Heart left ventricle (tissue), 16 donors: Measurements from ENCODE around the gene EPHA8. TPM values are rescaled to one million over a fixed set of nuclear protein-coding genes. Genes with fewer than 3 reads are reported as not detected.

Experiments used
- ATAC-seq, 4 donors: fragments of 200-7000 bp; cut with Tn5 transposase; one replicate each; pipeline ENCODE4 v1.9.1; 2020 to 2022; ENCODE audit warnings: moderate library complexity in 4 of 4, mild to moderate bottlenecking in 3 of 4, moderate number of reproducible peaks in 1 of 4
- DNase-seq, 5 donors: peaks; one replicate each; pipeline ENCODE4 v3.0.0-alpha.2; 2020
- H3K27ac ChIP-seq, 12 donors: fragments of 200-600 bp; sonication (generic) in 4 of 12; one replicate each; pipeline versions ENCODE4 v1.5.0 to v1.8.0; 2016 to 2022; ENCODE audit warnings: mild to moderate bottlenecking in 2 of 12
- H3K27me3 ChIP-seq, 9 donors: fragments of 200-600 bp; sonication (generic) in 2 of 9; one replicate each; pipeline versions ENCODE4 v1.5.1 to v1.8.0; 2016 to 2022; ENCODE audit warnings: mild to moderate bottlenecking in 3 of 9
- H3K36me3 ChIP-seq, 9 donors: fragments of 200-600 bp; sonication (generic) in 2 of 9; one replicate each; pipeline versions ENCODE4 v1.5.0 to v1.8.0; 2018 to 2022; ENCODE audit warnings: mild to moderate bottlenecking in 2 of 9
- H3K4me1 ChIP-seq, 12 donors: fragments of 200-600 bp; sonication (generic) in 4 of 12; one replicate each; pipeline versions ENCODE4 v1.5.0 to v1.8.0; 2016 to 2022; ENCODE audit warnings: mild to moderate bottlenecking in 3 of 12
- H3K4me3 ChIP-seq, 12 donors: fragments of 200-600 bp; sonication (generic) in 4 of 12; one replicate each; pipeline versions ENCODE4 v1.5.0 to v1.8.0; 2017 to 2022; ENCODE audit warnings: mild to moderate bottlenecking in 9 of 12, moderate library complexity in 4 of 12
- H3K9me3 ChIP-seq, 12 donors: fragments of 200-600 bp; sonication (generic) in 4 of 12; one replicate each; pipeline versions ENCODE4 v1.5.0 to v1.8.0; 2016 to 2022; ENCODE audit warnings: mild to moderate bottlenecking in 1 of 12
- POLR2A ChIP-seq, 2 donors: fragments of 450-650 bp; IDR thresholded peaks; one replicate each; pipeline ENCODE4 v1.6.1; 2017; ENCODE audit warnings: antibody characterized with exemption in 2 of 2, mild to moderate bottlenecking in 2 of 2, moderate library complexity in 2 of 2
- WGBS, 4 donors: extraction: QIAGEN DNeasy Blood & Tissue Kit in 2 of 4; methylation state at CpG; one replicate each; pipeline versions ENCODE4 v1.1.5 to v1.1.7; 2013 to 2018; 5-methylcytosine and 5-hydroxymethylcytosine counted together
- intact Hi-C, 10 donors: fragments of 100-400 bp; cut with DNase I; formaldehyde crosslinking; loops; one replicate each; pipeline versions ENCODE4 v1.11.1 to v1.14.2; 2022
- polyA plus RNA-seq, 2 donors: library from polyadenylated mRNA; stranded (reverse); fragments of 200-250 nt; gene quantifications; one replicate each; pipeline ENCODE4 v1.2.3, GENCODE V29; 2013
- total RNA-seq, 9 donors: library from RNA; depleted of rRNA in 2 of 9; stranded (reverse); fragments of >200 nt in 2 of 9; fragmentation: NEBNext Ultra II Directional in 3 of 9; extraction: Animal tissue kit (Norgen Biotek cat#: 25700) in 3 of 9; gene quantifications; one replicate each; pipeline versions ENCODE4 v1.1.0 to v1.2.4, GENCODE V29; 2016 to 2023
- TF ChIP-seq, protein P1 (sequence below), 12 donors: fragments of 200-600 bp; sonication (generic) in 4 of 12; IDR thresholded peaks; one replicate each; pipeline versions ENCODE4 v1.5.0 to v1.8.0; 2018 to 2022; ENCODE audit warnings: antibody characterized with exemption in 12 of 12, mild to moderate bottlenecking in 5 of 12
- donor health status: ischemic (EF 13 %, LVEDD 7.1; RV severe dilation, severe dysfunction).
- donor health status: healthy with polysubstance abuse.
- donor health status: DM: no; HTN: yes; CAD: no.
- donor health status: DM: no; HTN: no; CAD: no.
- donor health status: ischemic (EF 25% LVEDD 6.9; RV normal size, moderate dysfunction).
- donor health status: ischemic (EF 25% LVEDD 5.7; RV mildly dilated, moderate dysfunction).
- donor health status: healthy.
- donor health status: DM: yes; HTN: yes; CAD: no.
- donor health status: ischemic (EF 35%, LVEDD 5.7; RV mildly dilated, moderate dysfunction).
- donor health status: nonischemic (EF 11% LVEDD 7.7; RV severe dilation, severe dysfunction).
- donor health status: DM: yes; HTN: yes; CAD: no.
- donor health status: PGD.
- donor health status: ischemic (EF 29% LVEDD 5.4; RV normal size, mild dysfunction).
- donor health status: nonischemic (EF 23%, LVEDD 6.1; RV moderate dilation, normal function).

EPHA8 gene
- total and polyA plus RNA-seq, 11 donors: 0.08 to 0.12 TPM; not detected in 9

- Histone ChIP-seq H3K27me3 (no peaks in the 10 kb centered on the region), H3K36me3 (peaks cover 0 to 8% (median 0%) of the 10 kb centered on the region in 9 donors), H3K9me3 (no peaks in the 10 kb centered on the region), H3K4me3 (no peak overlapping the region), H3K4me1 (peaks cover 0 to 26% (median 15%) of the 10 kb centered on the region in 12 donors), H3K27ac (no peak overlapping the region)
- no peak for TF ChIP-seq POLR2A (IDR thresholded peaks at IDR 0.05)
- TF ChIP-seq, protein P1, sequence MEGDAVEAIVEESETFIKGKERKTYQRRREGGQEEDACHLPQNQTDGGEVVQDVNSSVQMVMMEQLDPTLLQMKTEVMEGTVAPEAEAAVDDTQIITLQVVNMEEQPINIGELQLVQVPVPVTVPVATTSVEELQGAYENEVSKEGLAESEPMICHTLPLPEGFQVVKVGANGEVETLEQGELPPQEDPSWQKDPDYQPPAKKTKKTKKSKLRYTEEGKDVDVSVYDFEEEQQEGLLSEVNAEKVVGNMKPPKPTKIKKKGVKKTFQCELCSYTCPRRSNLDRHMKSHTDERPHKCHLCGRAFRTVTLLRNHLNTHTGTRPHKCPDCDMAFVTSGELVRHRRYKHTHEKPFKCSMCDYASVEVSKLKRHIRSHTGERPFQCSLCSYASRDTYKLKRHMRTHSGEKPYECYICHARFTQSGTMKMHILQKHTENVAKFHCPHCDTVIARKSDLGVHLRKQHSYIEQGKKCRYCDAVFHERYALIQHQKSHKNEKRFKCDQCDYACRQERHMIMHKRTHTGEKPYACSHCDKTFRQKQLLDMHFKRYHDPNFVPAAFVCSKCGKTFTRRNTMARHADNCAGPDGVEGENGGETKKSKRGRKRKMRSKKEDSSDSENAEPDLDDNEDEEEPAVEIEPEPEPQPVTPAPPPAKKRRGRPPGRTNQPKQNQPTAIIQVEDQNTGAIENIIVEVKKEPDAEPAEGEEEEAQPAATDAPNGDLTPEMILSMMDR (IDR thresholded peaks at IDR 0.05): no peak
- peak in 1 of 5 donors; percentile 8 for DNase-seq
- WGBS, 4 donors: 94 to 98% (median 96%) methylated on average over 4 of the region's 4 CpGs
- ATAC-seq: no peak
- intact Hi-C loops: loop anchor here in 1 of 10 donors (10.0 kb wide), 1 partner anchor 100 kb away; the partner anchor contains the start of gene C1QA
Observed at GRCh38 chr1:22534951-22535350, 28.3 kb upstream of the EPHA8 start.

GRCh38 chr1:22535399-22535798, 27.9 kb upstream of the EPHA8 start:
- TF ChIP-seq, protein P1 (IDR thresholded peaks at IDR 0.05): no peak
- TF ChIP-seq POLR2A (IDR thresholded peaks at IDR 0.05): no peak
- Histone ChIP-seq H3K4me3 (no peak overlapping the region), H3K9me3 (no peaks in the 10 kb centered on the region), H3K36me3 (peaks cover 0 to 8% (median 0%) of the 10 kb centered on the region in 9 donors), H3K27me3 (no peaks in the 10 kb centered on the region), H3K4me1 (peaks cover 0 to 21% (median 11%) of the 10 kb centered on the region in 12 donors), H3K27ac (no peak overlapping the region)
- no peak for ATAC-seq
- WGBS, 4 donors: 90 to 94% (median 91%) methylated on average over 5 to 6 of the region's 6 CpGs
- DNase-seq: peak in 1 of 5 donors; percentile 16
- intact Hi-C loops: loop anchor here in 1 of 10 donors (10.0 kb wide), 1 partner anchor 99 kb away; the partner anchor contains the start of gene C1QA

GRCh38 chr1:22536506-22536905, 26.8 kb upstream of the EPHA8 start:
- no peak overlapping the region for H3K4me3 ChIP-seq
- no peaks in the 10 kb centered on the region for H3K27me3 ChIP-seq
- ATAC-seq: peak in 2 of 4 donors; percentile 34 to 50
- TF ChIP-seq POLR2A (IDR thresholded peaks at IDR 0.05): no peak
- TF ChIP-seq, protein P1 (IDR thresholded peaks at IDR 0.05): no peak
- intact Hi-C loops: loop anchor here in 1 of 10 donors (10.0 kb wide), 1 partner anchor 98 kb away; the partner anchor contains the start of gene C1QA
- no peaks in the 10 kb centered on the region for H3K9me3 ChIP-seq
- DNase-seq: peak in 1 of 5 donors; percentile 26
- no peak overlapping the region for H3K27ac ChIP-seq
- H3K4me1 ChIP-seq: peaks cover 0 to 10% (median 2%) of the 10 kb centered on the region in 12 donors
- WGBS, 4 donors: 61 to 86% (median 85%) methylated on average over 3 to 7 of the region's 7 CpGs
- H3K36me3 ChIP-seq: peaks cover 0 to 8% (median 0%) of the 10 kb centered on the region in 9 donors

DNA sequence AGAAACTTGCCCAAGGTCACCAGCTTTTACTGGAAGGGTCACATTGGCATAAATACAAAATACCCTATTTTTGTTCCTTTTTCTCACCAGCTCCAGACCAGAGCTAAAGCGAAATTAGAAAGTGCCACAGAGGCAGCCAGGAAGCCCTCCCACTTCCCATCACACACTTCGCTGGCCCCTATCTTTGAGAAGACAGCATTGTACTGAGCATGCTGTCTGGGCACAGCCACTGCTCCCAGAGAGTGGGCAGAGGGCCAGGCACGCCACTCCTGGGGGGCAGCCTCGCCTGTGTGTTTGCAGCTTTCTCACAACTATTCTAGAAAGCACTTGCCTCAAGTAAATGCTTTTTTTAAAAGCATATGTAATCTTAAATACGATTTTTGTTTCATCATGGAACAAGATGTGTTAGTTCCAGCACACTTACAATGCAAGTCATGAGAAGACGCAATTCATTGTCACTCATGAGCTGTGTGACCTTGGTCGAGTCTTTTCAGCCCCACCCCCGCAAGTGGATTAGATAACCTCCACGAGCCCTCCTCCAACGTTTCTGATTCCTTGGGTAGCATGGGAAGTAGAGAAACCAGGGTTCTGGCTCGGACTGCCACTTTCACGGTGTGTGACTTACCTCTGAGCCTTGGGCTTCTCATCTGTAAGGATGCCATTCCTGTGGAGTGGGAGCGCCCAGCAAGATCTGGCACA, 25.7 kb upstream of the EPHA8 start:
- peak in 1 of 5 donors; percentile 47 for DNase-seq
- peak in 1 of 4 donors; percentile 19 for ATAC-seq
- intact Hi-C loops: loop anchor here in 1 of 10 donors (10.0 kb wide), 1 partner anchor 97 kb away; the partner anchor contains the start of gene C1QA

More for the DNA sequence above, 25.7 kb upstream of the EPHA8 start:
- 76 to 79% (median 77%) methylated on average over 13 of the region's 13 CpGs for WGBS, 4 donors
- H3K27me3 ChIP-seq: no peaks in the 10 kb centered on the region
- no peaks in the 10 kb centered on the region for H3K9me3 ChIP-seq
- peaks cover 0 to 1% (median 0%) of the 10 kb centered on the region in 12 donors for H3K4me1 ChIP-seq
- no peak overlapping the region for H3K4me3 ChIP-seq
- no peak for TF ChIP-seq POLR2A (IDR thresholded peaks at IDR 0.05)
- TF ChIP-seq, protein P1 (IDR thresholded peaks at IDR 0.05): no peak
- H3K27ac ChIP-seq: no peak overlapping the region
- H3K36me3 ChIP-seq: peaks cover 0 to 8% (median 0%) of the 10 kb centered on the region in 9 donors
